ENCODE measurements around the gene POFUT2.

Gene POFUT2

GRCh38 chr21:45281411-45282282 lies 6.0 kb downstream of the POFUT2 start:
- no peak for DNase-seq

- DNase-seq, result no peak
Measured at GRCh38 chr21:45280969-45281368, 6.7 kb downstream of the POFUT2 start.

- DNase-seq, result no peak
Measured at GRCh38 chr21:45280178-45280821, 7.4 kb downstream of the POFUT2 start.

GRCh38 chr21:45279446-45280177 lies 8.1 kb downstream of the POFUT2 start:
- no peak for DNase-seq

- no peak for DNase-seq
Measured at GRCh38 chr21:45278156-45278911, 9.4 kb downstream of the POFUT2 start.

- no peak for DNase-seq
Measured at GRCh38 chr21:45277101-45278045, 10.3 kb downstream of the POFUT2 start.

GRCh38 chr21:45276596-45276995 lies 11.1 kb downstream of the POFUT2 start:
- DNase-seq, result no peak

- DNase-seq, result peak; percentile 9
Measured at GRCh38 chr21:45270306-45270821, 17.3 kb downstream of the POFUT2 start.

GRCh38 chr21:45269861-45270260 lies 17.8 kb downstream of the POFUT2 start:
- peak; percentile 6 for DNase-seq

GRCh38 chr21:45267390-45267760 lies 20.3 kb downstream of the POFUT2 start:
- DNase-seq, result peak; percentile 5

GRCh38 chr21:45266518-45267389 lies 20.9 kb downstream of the POFUT2 start:
- peak; percentile 46 for DNase-seq

GRCh38 chr21:45265721-45266517 lies 21.8 kb downstream of the POFUT2 start:
- no peak for DNase-seq

GRCh38 chr21:45264912-45265515 lies 22.7 kb downstream of the POFUT2 start:
- peak; percentile 13 for DNase-seq

- peak; percentile 9 for DNase-seq
Measured at GRCh38 chr21:45264146-45264911, 23.4 kb downstream of the POFUT2 start.

- DNase-seq, result no peak
Measured at GRCh38 chr21:45263534-45263933, 24.2 kb downstream of the POFUT2 start.

GRCh38 chr21:45262616-45263015 lies 25.1 kb downstream of the POFUT2 start:
- no peak for DNase-seq

- DNase-seq, result no peak
Measured at GRCh38 chr21:45262041-45262581, 25.6 kb downstream of the POFUT2 start.

- DNase-seq, result no peak
Measured at GRCh38 chr21:45261093-45261492, 26.6 kb downstream of the POFUT2 start.

Data from activated CD8-positive, alpha-beta memory T cell treated with anti-CD3 and anti-CD28 coated beads, Interleukin-2, amount 50 U/mL, for 4 hours (primary cell).